Measurements from ENCODE around the gene GPR37L1.

Gene GPR37L1

DNA sequence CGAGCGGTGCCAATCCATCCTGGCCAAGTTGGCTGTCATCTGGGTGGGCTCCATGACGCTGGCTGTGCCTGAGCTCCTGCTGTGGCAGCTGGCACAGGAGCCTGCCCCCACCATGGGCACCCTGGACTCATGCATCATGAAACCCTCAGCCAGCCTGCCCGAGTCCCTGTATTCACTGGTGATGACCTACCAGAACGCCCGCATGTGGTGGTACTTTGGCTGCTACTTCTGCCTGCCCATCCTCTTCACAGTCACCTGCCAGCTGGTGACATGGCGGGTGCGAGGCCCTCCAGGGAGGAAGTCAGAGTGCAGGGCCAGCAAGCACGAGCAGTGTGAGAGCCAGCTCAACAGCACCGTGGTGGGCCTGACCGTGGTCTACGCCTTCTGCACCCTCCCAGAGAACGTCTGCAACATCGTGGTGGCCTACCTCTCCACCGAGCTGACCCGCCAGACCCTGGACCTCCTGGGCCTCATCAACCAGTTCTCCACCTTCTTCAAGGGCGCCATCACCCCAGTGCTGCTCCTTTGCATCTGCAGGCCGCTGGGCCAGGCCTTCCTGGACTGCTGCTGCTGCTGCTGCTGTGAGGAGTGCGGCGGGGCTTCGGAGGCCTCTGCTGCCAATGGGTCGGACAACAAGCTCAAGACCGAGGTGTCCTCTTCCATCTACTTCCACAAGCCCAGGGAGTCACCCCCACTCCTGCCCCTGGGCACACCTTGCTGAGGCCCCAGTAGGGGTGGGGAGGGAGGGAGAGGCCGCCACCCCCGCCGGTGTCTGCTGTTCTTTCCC lies 5.3 kb downstream of the GPR37L1 start:
- TF ChIP-seq, protein P1, sequence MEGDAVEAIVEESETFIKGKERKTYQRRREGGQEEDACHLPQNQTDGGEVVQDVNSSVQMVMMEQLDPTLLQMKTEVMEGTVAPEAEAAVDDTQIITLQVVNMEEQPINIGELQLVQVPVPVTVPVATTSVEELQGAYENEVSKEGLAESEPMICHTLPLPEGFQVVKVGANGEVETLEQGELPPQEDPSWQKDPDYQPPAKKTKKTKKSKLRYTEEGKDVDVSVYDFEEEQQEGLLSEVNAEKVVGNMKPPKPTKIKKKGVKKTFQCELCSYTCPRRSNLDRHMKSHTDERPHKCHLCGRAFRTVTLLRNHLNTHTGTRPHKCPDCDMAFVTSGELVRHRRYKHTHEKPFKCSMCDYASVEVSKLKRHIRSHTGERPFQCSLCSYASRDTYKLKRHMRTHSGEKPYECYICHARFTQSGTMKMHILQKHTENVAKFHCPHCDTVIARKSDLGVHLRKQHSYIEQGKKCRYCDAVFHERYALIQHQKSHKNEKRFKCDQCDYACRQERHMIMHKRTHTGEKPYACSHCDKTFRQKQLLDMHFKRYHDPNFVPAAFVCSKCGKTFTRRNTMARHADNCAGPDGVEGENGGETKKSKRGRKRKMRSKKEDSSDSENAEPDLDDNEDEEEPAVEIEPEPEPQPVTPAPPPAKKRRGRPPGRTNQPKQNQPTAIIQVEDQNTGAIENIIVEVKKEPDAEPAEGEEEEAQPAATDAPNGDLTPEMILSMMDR (IDR thresholded peaks at IDR 0.05; ENCODE audit: borderline replicate concordance, insufficient read depth, low read depth, low read length): no peak
- H3K4me3 ChIP-seq (ENCODE audit: low read depth, low read length): no peak overlapping the region

DNA sequence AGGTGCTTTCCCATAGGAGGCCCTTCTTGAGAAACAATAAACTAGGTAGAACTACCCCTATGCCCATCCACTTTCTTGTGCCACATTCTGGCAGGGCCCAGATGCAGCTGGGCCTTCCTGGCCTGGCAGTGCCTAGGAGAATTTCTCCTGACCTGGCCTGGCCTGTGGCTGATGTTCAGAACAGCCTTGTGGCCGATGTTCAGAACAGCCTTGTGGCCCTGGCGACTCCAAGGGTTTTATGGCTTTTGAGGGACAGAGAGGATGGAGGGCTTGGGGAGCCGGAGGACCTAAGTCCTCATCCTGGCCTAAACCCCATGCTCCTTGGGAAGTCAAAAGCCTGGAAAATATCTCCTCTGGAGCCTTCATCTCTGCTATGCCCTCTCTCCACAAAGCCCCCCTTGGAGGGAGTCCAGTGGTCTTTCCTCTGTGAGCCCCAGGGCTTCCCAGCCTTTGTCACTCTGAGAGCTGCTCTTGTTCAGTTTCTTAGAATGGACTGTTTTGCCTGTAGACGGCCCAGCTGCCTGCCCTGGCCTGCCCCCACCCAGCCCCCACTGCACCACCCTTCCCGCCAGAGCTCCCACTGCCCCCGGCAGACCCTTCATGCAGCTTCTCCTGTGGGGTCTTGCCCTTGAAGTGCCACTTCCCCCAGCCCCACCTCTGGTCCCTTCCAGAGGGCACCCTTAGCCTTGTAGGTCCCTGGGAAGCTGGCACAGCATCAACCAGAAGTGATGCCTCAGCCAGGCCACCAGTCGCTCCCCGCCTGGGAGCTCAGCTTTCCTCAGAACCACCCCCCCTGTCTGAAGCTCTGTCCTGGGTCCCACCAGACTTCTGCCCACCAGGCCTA lies 7.0 kb downstream of the GPR37L1 start:
- TF ChIP-seq, protein P1 (IDR thresholded peaks at IDR 0.05; ENCODE audit: borderline replicate concordance, insufficient read depth, low read depth, low read length): no peak
- no peak overlapping the region for H3K4me3 ChIP-seq (ENCODE audit: low read depth, low read length)

DNA sequence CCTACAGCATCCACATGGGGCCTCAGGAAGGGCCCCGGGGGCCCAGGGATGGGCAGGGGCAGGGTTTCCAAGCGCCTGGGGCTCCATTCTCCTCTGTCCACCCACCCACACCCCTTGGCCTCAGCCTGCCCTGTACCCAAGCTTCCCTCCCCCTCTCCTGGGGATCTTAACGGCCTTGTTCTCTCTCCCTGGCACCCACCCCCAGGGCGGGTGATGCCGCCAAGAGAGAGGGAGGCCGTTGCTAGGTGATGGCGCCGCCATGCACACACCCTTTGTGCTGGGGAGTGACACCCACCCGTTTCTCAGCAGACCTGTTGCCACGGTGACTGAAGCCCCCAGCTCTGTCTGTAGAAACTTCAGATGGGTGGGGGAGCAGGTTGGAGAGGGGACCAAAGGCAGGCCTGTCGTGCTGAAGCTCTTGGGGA lies 7.6 kb downstream of the GPR37L1 start:
- H3K4me3 ChIP-seq (ENCODE audit: low read depth, low read length): no peak overlapping the region
- TF ChIP-seq, protein P1 (IDR thresholded peaks at IDR 0.05; ENCODE audit: borderline replicate concordance, insufficient read depth, low read depth, low read length): no peak

DNA sequence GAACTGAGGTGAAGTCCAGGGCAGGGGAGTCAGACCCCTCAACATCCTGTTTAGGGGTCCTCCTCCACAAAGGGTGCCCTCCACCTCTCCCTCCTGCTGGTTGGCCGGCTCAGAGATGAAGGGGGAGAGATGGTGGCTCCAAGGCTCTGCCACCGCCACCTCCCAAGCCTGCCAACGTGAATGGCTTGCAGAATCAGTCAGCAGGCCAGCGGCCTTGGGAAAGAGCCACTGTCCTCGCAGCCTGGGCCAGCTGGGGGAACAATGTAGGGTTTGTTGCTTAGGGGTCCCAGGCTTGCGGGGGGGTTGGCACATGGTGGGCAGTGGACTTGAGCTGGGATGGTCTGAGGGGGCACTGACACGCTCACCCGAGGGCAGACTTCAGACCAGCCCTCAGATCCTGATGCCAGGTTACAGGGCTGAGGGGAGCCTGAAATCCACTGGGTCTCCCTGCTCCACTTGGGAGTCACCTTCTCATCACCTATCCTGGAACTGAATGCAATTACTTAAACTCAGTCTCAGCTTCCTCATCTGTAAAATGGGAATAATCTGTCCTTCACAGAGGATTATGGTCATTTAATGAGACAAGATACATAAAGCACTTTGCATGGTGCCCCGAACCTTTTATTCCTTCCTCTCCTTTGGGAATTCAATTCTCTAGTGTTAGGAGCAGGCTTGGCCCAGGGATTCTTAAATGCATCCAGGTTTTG lies 8.3 kb downstream of the GPR37L1 start:
- no peak overlapping the region for H3K4me3 ChIP-seq (ENCODE audit: low read depth, low read length)
- TF ChIP-seq, protein P1 (IDR thresholded peaks at IDR 0.05; ENCODE audit: borderline replicate concordance, insufficient read depth, low read depth, low read length): no peak

DNA sequence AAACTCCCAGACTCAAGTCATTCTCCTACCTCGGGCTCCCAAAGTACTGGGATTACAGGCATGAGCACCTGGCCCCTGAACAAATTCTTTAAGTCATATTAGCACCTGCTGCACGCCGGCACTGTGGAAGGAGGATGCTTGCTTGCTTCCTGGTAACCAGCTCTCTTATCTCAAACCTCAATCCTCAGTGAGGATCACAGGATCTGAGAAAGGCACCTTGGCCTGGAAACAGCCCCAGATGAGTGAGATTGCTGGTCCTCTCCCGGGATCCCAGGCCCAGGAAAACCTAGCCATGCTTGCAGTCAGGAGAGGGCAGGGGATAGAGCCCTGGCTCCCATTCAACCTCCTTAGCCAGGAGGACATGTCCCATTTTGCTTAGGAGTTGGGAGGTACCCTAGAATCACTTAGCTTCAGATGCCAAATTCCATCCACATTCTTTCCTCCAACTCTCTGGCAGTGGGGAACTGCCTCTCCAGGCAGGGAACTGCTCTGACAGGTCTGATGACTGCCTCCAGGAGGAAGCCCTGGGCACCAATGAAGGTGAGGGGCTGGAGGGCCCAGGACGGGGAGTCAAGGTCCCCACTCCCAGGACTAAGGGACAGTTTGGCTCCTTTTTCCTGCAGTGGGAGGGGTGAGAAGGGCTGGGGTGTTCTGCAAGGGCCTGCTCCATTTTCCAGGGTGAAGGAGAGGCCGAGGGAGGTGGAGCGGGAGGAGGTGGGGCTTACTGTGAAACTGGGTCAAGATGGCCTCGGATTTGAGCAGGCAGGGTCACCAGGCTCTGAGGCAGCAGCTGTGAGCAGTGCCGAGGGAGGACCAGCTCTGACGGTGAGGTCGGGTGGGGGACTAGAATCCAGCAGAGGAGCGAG lies 9.5 kb downstream of the GPR37L1 start:
- H3K4me3 ChIP-seq (ENCODE audit: low read depth, low read length): no peak overlapping the region
- TF ChIP-seq, protein P1 (IDR thresholded peaks at IDR 0.05; ENCODE audit: borderline replicate concordance, insufficient read depth, low read depth, low read length): no peak

DNA sequence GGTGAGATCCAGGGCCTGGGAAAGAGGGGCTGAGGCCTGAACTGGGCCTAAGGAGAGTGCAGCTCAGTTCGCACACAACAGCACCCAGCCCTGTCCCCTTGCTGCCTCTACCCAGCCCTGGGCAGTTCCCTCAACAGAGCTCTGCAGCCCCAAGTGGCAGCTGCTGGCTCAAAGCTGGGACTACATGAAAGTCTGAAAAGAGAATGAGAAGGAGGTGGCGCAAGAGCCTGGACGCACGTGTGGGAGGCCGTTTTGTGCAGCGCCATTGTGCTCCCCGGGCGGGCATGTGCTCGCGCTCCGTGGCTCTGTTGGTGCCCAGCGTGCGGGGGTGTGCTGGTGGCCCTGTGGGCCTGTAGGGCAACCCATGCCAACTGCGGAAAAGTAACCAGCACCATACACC lies 10.3 kb downstream of the GPR37L1 start:
- H3K4me3 ChIP-seq (ENCODE audit: low read depth, low read length): no peak overlapping the region
- TF ChIP-seq, protein P1 (IDR thresholded peaks at IDR 0.05; ENCODE audit: borderline replicate concordance, insufficient read depth, low read depth, low read length): no peak
